ENCODE measurements around the gene WNK2.
A peak's percentile ranks its signal among the peaks of the same experiment; 100 is the strongest.
"Not testable (repeated sequence)": the region's sequence is repeated elsewhere in the genome, so short reads cannot be mapped to it uniquely, and the experiment has no call there.

WNK2 gene

DNA sequence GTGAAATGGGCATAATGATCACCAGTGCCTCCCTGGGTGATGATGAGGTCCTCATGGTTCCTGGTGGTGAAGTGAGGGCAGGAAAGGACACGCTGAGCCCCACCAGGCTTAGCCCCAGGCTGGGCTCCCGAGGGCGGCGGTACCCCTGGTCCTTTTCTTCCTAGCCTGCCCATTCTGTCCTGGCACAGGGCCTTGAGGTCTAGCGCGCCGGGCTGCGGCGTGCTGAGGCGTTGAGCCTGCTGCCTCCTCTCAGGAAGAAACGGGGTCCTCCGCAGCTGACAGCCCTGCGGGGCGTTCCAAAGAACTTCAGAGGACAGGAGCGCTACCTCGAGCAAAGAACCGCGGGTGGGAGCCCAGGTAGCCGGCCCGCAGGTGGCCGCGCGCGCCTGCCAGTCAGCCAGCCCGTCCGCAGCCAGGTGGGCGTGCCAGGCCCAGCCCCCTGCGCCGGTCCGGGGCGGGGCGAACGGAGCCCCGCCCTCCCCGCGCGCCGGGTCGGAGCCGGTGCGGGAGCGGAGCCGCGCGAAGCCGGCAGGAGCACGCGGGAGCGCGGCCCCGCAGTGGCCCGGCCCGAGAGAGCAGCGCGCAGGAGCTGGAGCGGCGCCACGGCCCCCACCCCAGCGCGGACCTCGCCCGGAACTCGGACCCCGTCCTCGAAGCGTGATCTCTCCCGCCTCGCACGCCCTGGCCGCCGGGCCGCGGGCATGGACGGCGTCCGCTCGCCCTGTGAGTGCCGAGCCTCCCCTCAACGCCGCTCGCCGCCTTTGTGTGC lies at the start of gene WNK2:
Gene WNK2 (plus strand): TSS at position 477 of the 769 bp plus-strand sequence. CDS start 791 bp downstream, outside the sequence.
- DNase-seq (ENCODE audit: low read depth), result peak; percentile 17

DNA sequence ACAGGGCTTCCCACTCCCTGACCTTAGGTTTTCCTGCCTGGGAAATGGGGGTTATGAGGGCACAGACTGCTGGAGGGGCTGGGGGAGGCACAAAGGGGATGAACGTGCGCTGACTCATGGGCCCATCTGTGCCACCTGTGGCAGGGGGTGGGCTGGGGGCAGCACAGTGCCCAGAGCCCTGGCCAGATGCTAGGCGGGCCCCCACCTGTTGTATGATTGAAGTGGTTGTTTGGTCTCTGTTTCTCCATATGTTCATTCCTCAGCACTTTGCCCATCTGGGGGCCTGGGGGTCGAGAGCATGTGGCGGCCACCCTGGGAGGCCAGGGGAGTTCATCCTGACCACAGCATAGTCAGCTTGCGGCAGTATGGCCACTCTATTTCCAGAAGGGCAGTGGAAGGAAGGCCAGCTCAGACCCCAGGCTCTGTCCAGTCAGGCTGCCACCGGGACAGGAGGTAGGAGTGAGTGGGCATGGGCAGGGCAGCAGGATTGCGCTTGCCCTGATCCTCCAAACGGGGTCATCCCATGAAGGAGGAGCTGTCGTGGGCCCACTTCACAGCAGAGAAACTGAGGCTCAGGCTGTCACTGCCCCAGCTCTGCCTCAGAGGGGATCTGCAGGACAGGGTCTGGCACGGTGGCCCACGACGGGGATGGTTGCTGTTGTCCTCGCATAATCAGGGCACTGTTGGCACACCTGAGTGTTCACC lies 49.0 kb upstream of the WNK2 start:
- DNase-seq (ENCODE audit: low read depth), result no peak

DNA sequence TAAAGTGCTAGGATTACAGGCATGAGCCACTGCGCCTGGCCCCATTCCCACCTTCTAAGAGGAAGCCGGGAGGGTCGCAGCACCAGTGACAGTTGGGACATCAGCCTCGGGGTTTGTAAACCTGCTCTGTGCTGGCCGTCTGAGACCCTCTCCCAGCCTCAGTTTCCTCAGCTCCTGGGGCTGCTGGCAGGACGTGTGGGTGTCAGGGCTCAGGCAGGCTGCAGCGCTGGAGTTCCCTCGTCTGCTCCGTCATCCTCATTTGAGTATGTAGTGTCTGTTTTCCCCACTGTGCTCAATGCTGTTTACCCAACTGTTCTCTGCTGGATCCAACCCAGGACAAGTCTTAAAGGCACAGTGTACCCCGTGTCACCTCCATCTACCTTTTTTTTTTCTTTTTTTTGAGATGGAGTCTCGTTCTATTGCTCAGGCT lies 47.9 kb upstream of the WNK2 start:
- no peak for DNase-seq (ENCODE audit: low read depth)

DNA sequence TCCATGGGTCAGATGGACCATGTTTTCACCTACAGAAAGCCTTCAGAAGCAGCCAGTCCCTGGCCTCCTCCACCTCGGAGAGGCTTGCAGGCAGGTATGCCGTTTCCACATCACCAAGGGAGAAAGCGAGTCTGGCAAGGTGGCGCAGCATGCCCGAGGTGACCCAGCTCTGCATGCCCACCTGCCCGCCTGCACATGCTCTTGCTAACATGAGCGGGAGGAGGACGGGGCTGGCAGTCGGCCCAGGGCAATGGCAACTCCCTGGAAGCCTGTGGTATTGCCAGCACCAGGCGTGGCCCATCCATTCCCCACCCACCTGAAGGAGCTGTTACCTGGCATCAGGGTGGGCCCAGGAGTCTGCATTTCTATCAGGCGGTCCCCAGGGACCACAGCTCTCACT lies 46.6 kb upstream of the WNK2 start:
- DNase-seq (ENCODE audit: low read depth), result no peak

DNA sequence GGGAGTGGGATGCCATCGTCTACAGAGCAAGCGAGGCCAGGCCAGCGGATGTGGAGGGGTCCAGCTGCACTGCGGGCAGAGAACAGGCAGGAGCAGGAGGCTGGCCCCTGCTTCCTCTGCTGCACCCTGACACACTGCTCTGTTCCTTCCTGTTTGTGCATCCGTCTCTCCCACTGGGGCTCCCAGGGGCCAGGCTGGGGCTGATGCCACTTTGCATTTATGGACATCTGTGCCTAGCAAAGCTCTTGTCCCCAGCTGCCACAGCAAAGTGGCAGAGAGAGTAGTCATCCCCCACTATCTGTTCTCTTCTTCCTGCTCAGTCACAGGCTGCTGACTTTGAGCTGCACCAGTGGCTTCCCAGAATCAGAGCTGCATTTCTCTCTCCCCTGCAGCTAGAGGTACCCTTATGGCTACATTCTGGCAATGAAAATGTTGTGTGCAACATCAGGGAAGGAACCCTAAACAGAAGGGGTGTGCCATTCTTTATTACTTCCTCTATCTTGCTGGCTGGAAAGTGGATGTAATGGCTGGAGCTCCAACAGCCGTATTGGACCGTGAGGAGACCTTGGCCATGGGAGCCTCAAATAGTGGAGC lies 45.7 kb upstream of the WNK2 start:
- DNase-seq (ENCODE audit: low read depth), result no peak

DNA sequence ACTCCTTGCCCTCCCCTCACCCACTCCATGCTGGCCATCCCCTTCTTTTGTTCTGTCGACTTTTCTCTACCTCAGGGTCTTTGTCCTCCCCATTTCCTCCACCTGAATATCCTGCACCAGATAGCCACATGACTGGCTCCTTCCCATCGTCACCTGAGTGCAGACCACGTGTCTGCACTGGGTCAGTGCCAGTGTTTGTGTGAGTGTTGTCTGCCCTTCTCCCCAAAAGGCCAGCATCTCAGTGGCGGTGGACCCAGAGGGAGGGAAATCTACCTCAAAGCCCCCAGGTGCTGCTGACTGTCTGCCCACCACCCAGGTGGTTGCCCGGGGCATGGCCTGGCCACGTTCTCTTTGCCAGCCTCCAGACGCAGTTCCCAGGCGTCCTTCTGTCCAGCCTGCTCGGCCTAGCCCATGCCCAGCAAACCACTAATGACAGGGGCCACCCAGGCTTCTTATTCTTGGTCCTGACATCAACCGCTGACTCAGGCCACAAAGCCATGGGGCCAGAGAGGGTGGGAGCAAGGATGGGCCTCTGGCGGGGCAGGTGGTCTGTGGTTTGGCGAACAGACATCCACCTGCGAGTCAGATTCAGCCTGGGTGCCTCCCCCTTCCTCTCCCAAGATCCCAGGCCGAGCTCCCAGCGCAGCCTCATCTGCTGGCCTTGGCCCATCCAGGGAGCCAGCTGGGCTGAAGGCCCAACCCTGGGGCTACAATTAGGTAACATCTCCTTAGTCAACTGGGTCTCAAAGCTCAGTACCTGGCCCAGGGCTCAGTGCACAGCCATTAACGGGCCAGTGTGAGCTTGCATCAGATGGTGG lies 44.4 kb upstream of the WNK2 start:
- DNase-seq (ENCODE audit: low read depth), result no peak

DNA sequence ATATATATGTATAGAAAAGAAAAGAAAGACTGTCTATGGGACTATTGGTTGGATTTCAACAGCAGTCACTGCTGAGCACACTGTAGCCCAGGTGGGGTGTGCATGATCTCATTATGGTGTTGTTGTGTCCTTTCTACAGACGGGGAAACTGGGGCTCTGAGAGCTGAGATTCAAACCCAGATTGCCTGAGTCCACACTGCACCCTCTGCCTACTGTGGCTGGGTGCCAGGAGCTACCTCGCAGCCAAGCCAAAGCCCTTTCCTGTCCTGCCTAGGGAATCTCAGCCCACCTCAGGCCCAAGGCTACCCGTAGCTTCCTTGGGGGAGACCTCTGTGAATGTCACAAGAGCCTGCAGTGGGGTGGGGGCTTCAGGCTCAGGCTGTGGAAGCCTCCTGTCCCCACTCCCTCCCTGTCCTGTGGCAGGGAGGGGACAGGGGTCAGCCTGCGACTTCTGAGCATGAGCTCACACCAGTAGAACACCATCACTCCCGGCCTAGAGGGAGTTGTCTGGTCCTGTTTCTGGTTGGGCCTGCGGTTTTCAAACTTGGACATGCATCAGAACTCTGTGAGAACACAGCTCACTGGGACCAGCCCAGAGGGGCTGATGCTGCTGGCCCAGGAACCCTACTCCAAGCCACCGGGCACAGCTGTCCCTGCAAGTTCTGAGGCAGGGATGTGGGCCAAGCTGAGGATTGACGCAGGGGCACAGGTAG lies 42.0 kb upstream of the WNK2 start:
- DNase-seq (ENCODE audit: low read depth), result no peak

DNA sequence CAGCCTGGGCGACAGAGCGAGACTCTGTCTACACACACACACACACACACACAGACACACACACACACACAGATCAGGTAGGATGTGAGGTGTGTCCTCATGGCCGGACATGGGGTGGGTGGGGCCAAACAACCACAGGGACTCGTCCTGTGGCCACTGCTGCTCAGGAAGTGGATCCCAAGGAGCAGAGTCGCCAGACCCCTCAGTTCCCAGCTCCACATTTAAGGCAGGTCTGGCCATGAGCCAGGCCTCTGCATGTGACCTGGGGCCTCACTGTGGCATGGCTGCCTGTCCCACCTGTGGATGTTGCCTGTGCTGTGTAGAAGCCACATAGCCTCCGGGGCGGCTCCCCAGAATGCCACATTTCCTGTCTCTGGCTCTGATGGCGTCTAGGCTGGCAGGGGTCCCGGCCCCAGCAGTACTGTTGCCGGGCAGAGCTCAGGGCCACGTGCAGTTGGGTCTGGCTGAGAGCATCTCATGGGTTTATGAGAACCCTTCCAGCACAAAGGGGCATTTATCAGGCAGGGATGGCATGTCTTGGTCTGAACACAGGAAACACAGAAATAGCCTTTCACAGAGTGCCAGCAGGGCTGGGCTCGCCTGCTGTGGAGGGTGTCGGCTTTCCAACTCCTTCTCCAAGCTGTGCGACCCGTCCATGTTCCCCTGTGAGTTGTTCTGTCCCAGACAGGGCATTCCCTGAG lies 40.0 kb upstream of the WNK2 start:
- peak; percentile 26 for DNase-seq (ENCODE audit: low read depth)

DNA sequence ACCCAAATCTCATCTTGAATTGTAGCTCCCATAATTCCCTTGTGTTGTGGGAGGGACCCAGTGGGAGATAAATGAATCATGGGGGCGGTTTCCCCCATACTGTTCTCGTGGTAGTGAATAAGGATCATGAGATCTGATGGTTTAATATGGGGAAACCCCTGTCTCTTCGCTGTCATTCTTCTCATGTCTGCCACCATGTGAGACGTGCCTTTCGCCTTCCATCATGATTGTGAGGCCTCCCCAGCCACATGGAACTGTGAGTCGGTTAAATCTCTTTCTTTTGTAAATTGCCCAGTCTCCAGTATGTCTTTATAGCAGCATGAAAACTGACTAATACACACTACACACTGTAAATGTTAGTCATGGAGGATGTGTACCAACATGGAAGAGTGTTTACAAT lies 37.2 kb upstream of the WNK2 start:
- DNase-seq (ENCODE audit: low read depth), result not testable (repeated sequence)

DNA sequence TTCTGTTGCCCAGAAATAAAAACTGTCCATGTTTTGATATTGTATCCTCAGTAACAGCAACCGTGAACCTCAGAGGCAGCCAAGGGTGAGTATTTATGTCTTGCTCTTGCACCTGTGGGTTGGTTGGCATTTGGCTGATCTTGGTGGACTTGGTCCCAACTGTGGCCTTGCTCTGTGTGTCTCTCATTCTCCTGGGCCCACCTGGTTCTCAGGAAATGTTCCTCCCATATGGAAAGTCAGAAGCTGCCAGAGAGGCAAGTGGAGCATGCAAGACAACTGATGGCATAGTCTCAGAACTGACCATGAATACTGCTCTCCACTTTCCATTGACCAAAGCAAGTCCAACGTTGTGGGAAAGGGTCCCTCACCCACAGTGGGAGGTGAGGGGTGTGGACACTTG lies 36.3 kb upstream of the WNK2 start:
- no peak for DNase-seq (ENCODE audit: low read depth)

DNA sequence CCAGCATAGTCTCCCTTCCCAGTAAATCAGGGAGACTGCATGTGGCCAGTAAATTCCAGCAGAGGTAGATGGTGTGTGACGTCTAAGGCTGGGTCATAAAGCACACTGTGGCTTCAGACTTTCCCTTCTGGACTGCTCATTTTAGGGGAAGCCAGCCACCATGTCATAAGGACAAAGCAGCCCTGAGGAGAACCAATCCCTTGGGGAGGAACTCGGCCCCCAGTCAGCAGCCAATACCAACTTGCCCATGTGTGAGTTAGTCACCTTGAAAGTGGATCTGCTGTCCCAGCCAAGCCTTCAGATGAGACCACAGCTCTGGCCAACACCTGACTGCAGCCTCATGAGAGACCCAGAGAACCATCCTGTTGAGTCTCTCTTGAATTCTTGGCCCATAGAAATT lies 35.2 kb upstream of the WNK2 start:
- no peak for DNase-seq (ENCODE audit: low read depth)

DNA sequence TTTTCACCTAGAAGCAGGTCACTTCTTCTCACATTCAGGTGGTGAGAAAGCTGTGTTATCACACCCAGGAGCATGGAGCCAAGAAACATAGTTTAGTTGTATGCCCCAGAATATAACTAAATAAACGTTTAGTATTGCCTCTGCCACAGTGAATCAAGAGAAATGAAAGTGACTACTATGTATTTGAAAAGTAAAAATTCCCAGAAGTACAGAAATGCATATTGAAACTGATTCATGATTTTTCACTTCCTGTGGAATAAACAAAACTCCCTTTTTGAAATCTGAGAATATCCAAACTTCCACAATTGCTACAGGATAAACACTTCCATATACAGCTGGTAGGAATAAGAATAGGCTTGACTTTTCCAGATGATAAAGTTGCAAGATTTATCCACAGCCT lies 34.6 kb upstream of the WNK2 start:
- DNase-seq (ENCODE audit: low read depth), result no peak

DNA sequence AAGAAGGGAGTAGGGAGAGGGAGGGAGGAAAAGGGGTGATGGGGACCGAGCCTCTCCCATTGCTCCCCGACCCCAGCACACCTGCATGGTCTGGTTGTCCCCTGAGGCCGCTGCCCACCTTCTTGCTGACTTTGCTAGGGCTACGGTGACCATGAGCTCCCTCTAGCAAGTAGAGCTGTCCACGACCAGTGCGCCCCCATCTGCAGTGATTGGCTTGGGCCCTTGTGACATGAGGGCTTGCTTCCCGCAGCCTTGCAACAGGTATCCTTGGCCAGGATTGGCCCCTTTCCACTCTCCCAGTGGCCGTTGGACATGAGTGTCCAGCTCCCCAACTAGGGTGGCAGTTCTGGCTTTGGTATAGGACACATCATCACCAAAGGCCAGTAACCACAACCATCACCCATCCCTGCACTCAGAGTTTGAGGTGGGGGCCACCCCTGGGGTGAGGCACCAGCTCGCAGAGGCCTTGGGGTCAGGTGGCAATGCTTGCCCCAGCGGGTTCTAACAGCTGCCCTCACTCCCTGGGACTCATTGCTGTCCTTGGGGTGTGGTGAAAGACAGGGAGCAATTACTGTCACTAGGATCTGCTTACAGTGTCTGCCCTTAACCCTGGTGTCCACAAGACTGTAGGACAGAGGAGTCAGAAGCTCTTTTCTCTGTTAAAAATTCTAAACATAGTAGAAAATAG lies 32.7 kb upstream of the WNK2 start:
- DNase-seq (ENCODE audit: low read depth), result no peak

DNA sequence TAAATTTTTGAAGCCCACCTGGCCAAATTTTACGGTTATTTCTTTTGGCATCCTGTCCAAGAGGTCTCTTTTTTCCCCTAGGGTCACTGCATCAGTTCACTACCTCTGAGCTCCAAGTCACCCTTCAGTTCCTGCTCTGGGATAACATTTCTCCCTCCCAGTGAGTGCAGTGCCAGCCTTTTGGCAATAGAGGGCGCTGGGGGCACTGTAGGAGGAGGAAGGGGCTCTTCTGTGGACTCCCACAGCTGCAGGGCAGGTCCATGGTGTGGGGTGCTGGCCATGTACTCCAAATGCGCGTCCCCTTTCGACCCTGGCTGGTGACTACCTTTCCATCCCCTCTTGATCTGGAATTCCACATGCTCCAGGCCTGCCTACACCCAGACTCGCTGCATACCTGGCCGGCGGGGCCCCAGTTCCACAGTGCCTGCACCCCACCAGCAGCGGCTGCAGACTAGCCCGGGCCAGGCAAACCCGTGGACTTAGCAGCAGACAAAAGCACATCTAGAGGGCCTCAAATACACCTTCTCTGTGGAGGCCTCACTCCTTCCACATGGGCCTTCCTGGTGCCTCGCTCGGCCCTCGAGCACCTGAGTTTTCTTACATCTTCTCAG lies 29.5 kb upstream of the WNK2 start:
- no peak for DNase-seq (ENCODE audit: low read depth)

DNA sequence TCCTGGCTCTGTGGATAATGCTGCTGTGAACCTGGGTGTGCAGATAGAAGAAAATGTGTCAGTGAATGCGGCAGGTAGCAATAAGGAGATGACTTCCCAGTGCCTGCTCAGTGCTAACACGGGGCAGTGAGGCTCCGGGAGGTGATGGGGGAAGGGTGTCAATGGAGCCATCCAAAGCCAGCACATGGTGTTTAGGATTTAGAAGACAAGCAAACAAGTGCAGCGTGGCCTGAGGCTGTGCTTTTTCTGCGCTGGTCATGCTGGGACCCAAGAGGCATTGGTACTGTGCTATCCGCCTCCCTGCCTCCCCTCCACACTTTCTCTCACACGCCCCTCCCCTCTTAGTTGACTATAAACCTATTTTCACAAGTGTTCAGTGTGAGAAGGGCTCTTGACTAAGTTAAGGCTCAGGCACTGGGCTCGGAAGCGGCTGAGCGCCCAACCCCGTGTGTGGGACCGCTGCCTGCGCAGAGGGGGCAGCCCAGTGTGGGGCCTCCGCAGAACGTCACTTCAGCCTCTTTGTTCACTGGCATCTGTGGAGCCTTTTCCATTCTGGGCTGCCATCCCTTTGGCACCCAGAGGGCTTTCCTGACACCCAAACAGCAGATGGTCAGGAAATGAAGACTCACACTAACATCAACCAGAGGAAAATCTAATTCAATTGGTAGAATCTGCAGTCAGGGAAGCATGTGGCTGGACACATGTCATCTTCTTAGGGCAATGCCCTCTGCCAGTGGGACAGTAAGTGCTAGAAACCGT lies 28.0 kb upstream of the WNK2 start:
- DNase-seq (ENCODE audit: low read depth), result no peak

DNA sequence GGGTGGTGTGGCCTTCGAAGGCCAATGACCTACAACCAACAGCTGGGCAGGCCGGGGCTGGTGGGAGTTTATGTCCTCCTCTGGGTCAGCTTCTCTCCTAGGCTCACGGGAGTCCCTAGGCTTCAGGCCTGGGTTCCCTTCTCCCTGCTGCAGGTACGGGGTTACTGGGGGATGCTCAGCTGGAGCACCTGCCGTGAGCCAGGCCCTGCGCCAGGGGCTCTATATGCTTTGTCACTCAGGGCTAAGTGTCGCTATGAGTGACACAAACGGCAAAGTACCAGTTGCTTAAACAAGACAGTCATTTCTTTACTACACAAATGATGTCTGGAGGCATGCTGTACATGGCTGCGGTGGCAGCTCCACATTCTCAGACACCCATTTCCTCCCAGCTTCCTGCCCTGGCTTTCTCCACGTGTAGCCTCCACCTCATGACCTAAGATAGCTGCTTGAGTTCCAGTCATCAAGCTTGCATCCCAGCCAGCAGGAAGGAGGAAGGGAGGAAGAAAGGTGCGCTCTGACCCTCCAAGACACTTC lies 27.4 kb upstream of the WNK2 start:
- DNase-seq (ENCODE audit: low read depth), result no peak

DNA sequence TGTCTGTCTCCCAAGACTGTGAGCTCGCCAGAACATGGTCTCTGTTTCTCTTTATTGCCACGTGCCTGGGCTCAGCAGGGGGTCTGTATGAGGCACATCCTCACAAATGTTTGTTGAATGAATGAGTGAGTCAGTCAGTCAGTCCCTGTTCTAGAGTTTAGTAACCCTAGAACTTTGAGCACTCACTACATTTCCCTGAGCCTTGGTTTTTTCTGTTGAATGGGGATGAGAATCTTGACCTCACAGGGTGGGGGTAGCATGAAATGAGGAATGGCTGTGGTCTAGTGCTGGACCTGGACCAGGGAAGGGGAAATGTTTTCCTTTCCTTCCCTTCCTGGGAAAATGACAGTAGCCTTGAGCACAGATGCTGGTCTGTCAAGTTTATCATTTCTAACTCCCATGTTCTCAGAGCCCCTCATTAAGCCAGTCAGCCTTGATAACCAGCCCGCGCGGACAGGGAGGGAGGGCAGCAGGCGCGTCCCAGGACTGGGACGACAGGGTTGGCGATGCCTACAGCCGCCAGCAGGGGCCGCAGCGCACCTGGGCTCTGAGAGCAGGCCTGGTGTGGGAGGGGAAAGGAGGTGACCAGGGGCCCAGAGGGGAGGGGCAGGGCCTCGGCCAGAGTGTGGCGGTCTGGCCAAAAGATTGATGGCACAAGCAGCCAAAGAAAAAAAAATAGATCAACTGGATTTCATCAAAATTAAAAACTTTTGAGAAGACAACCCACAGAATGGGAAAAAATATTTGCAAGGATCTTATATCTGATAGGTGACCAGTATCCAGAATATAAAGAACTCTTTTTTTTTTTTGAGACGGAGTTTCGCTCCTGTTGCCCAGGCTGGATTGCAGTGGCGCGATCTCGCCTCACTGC lies 24.1 kb upstream of the WNK2 start:
- peak; percentile 44 for DNase-seq (ENCODE audit: low read depth)
